ENCODE results near the gene PTOV1.

The PTOV1 gene

DNA sequence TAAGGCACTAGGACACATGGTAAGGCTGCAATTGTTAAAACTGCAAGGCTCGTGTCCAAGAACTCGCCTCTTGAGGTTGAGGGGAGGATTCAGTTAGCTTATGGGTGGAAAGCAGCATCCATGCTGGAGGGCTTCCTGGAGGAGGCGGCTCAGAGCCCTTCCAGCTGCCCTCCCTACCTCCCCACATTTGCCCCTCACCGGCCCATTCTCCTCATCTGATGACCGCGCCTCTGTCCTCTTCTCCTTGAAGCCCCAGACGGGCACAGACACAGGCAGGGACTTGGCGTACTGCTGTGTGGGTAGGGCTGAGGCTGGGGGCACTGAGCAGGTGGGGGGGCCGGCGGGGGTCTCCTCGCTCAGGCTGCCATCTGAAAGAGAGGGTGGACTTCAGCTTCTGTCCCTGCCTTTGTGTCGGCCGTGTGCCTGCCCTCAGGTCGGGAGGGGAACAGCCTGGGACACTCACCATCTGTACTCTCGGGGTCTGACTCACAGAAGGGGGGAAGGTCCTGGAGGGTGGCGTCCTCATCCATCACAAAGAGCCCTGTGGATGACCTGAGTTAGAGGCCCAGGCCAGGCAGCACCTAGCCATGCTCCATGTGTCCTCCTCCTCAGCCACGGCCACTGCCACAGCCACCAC lies 20.5 kb downstream of the PTOV1 start:
- TF ChIP-seq GLI2 (tag by site-specific recombination; IDR thresholded peaks at IDR 0.05; ENCODE audit: borderline replicate concordance, low read depth) (no peak), GLIS2 (tag by site-specific recombination; IDR thresholded peaks at IDR 0.05) (0 out of 2 replicates have a peak, but pooled peaks have one; percentile 15), ZNF629 (tag by site-specific recombination; IDR thresholded peaks at IDR 0.05) (no peak), ZNF48 (tag by site-specific recombination; IDR thresholded peaks at IDR 0.05) (no peak), ZNF473 (tag by site-specific recombination; IDR thresholded peaks at IDR 0.05) (no peak), ZNF580 (tag by site-specific recombination; IDR thresholded peaks at IDR 0.05) (no peak)
- Histone ChIP-seq H3K36me3 (ENCODE audit: control insufficient read depth in 2 of 2, insufficient read depth in 1 of 2, low read length in 2 of 2) (peaks cover 0 to 25% of the 10 kb centered on the region in 2 experiments; a peak in 1 of 3 replicates), H3K4me3 (ENCODE audit: low read depth, low read length) (no peak overlapping the region), H3K27ac (ENCODE audit: extremely low read depth, low read depth, low read length) (no peak overlapping the region), H3K4me1 (ENCODE audit: control insufficient read depth, insufficient read depth, low read length) (peaks cover 20% of the 10 kb centered on the region), H3K9me3 (ENCODE audit: control insufficient read depth, insufficient read depth, low read depth, low read length) (no peaks in the 10 kb centered on the region)
- ChIA-PET POLR2A (no interaction called here), CTCF (interaction anchor here (0.6 kb wide), 2 partner anchors 11 to 69 kb away, joined by 3 read pairs; no protein-coding TSS in a partner anchor)

DNA sequence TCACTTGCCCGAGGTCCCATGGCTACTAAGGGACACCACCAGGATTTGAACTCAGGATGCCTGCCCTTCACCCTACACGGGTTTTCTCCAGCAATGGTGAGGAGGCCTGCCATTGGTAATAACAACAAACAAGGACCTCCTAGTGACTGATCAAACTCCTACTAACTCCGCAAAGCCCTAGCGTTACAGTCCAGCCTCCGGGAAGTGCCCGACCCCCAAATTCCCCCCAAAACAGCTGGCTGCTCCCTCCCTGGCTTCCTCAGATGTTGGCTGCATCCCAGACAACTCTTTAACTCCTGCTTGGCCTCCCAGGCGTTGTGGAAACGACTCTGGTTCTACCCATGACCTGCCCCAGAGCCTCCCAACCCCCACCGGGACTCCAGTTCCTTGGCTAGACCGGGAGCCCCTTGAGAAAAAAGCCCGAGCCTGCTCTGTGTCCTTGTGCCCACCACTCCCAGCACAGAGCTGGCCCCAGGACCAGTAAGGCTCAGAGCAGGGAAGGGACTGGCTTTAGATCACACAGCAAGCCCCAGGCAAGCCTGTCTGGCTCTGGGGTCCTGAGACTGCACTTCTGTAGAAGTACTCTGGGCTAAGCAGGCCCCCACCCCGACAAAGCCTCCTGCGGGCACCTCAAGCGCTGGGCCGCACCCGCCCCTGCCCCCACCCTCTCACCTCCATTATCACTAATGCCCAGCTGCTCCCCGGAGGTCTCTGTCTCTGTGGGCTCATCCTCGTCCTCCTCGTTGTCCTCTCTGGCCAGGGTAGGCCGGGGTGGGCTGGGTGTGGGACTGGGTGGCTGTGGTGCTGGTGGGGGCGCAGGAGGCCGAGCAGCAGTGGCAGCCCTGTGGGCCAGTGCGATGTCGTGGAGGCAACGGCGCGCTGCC lies 21.5 kb downstream of the PTOV1 start:
- H3K4me1 ChIP-seq (ENCODE audit: control insufficient read depth, insufficient read depth, low read length), result peaks cover 17% of the 10 kb centered on the region
- no peak overlapping the region for H3K27ac ChIP-seq (ENCODE audit: extremely low read depth, low read depth, low read length)
- H3K4me3 ChIP-seq (ENCODE audit: low read depth, low read length), result no peak overlapping the region
- ChIA-PET POLR2A (no interaction called here), CTCF (interaction anchor here (0.6 kb wide), 1 partner anchor 70 kb away, joined by 3 read pairs; no protein-coding TSS in a partner anchor)
- H3K9me3 ChIP-seq (ENCODE audit: control insufficient read depth, insufficient read depth, low read depth, low read length), result no peaks in the 10 kb centered on the region
- TF ChIP-seq REPIN1 (tag by site-specific recombination; IDR thresholded peaks at IDR 0.05; ENCODE audit: low read depth), result no peak
- peak; percentile 41; the same call in 1 of the 2 replicates for TF ChIP-seq GLIS1 (tag by site-specific recombination; IDR thresholded peaks at IDR 0.05)
- TF ChIP-seq ZNF701 (tag by site-specific recombination; IDR thresholded peaks at IDR 0.05), result peak; percentile 64; the same call in 1 of the 2 replicates
- TF ChIP-seq ZFP3 (tag by site-specific recombination; IDR thresholded peaks at IDR 0.05; ENCODE audit: low read depth), result peak; percentile 93
- H3K36me3 ChIP-seq (ENCODE audit: control insufficient read depth in 2 of 2, insufficient read depth in 1 of 2, low read length in 2 of 2), result peaks cover 0 to 25% of the 10 kb centered on the region in 2 experiments; a peak in 1 of 3 replicates

DNA sequence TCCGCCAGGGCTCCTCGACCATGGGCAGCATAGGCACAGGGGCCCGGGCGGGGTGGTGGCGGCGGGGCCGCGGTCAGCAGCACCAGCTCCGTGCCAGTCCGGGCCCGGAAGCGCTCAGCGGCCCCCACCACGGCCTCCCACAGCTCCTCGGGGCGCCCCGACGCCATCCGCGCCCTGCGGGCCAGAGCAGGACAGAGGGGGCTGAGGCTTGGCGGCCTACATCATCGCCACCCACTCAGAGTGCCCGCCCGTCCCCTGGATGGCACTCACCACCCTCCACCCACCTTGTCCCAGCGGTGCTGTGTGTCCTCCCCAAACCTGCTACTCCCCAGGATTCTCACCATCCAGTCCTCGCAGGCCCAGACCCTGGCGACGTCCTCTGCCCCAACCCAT lies 22.2 kb downstream of the PTOV1 start:
- ChIA-PET CTCF (no interaction called here), POLR2A (no interaction called here)
- H3K27ac ChIP-seq (ENCODE audit: extremely low read depth, low read depth, low read length), result no peak overlapping the region
- H3K4me1 ChIP-seq (ENCODE audit: control insufficient read depth, insufficient read depth, low read length), result peaks cover 17% of the 10 kb centered on the region
- no peak overlapping the region for H3K4me3 ChIP-seq (ENCODE audit: low read depth, low read length)
- TF ChIP-seq ZFHX2 (tag by site-specific recombination; conservative IDR thresholded peaks at IDR 0.05) (peak; percentile 55), MEIS1 (CRISPR knock-in tag; IDR thresholded peaks at IDR 0.05; ENCODE audit: borderline replicate concordance) (no peak), EGR2 (tag by site-specific recombination; IDR thresholded peaks at IDR 0.05; ENCODE audit: low read depth) (0 out of 2 replicates have a peak, but pooled peaks have one; percentile 9)
- H3K9me3 ChIP-seq (ENCODE audit: control insufficient read depth, insufficient read depth, low read depth, low read length), result no peaks in the 10 kb centered on the region
- peaks cover 0 to 25% of the 10 kb centered on the region in 2 experiments; a peak in 1 of 3 replicates for H3K36me3 ChIP-seq (ENCODE audit: control insufficient read depth in 2 of 2, insufficient read depth in 1 of 2, low read length in 2 of 2)

- ChIA-PET CTCF (no interaction called here), POLR2A (interaction anchor here (0.5 to 4.8 kb wide), 2 partner anchors 9 to 55 kb away, joined by 4 to 41 read pairs; partner anchors contain the start of genes ATF5 and NUP62)
- peaks cover 15% of the 10 kb centered on the region for H3K4me1 ChIP-seq (ENCODE audit: control insufficient read depth, insufficient read depth, low read length)
- no peaks in the 10 kb centered on the region for H3K9me3 ChIP-seq (ENCODE audit: control insufficient read depth, insufficient read depth, low read depth, low read length)
- peaks cover 0 to 28% of the 10 kb centered on the region in 2 experiments; a peak in 1 of 3 replicates for H3K36me3 ChIP-seq (ENCODE audit: control insufficient read depth in 2 of 2, insufficient read depth in 1 of 2, low read length in 2 of 2)
- H3K27ac ChIP-seq (ENCODE audit: extremely low read depth, low read depth, low read length), result peak overlapping the region; percentile 20; the same call in 1 of the 2 replicates
- no peak overlapping the region for H3K4me3 ChIP-seq (ENCODE audit: low read depth, low read length)
- TF ChIP-seq ZNF549 (tag by site-specific recombination; IDR thresholded peaks at IDR 0.05) (no peak), ZNF707 (tag by site-specific recombination; IDR thresholded peaks at IDR 0.05) (no peak), ZNF677 (tag by site-specific recombination; IDR thresholded peaks at IDR 0.05) (no peak), ZNF433 (tag by site-specific recombination; IDR thresholded peaks at IDR 0.05; ENCODE audit: low read depth) (no peak), ZNF768 (tag by site-specific recombination; IDR thresholded peaks at IDR 0.05) (no peak), ZNF169 (tag by site-specific recombination; IDR thresholded peaks at IDR 0.05) (no peak), ZNF354C (tag by site-specific recombination; IDR thresholded peaks at IDR 0.05; ENCODE audit: borderline replicate concordance, low read depth) (no peak), ZNF175 (tag by site-specific recombination; IDR thresholded peaks at IDR 0.05) (no peak), ZNF624 (tag by site-specific recombination; IDR thresholded peaks at IDR 0.05) (no peak), WT1 (tag by site-specific recombination; IDR thresholded peaks at IDR 0.05) (no peak), ZNF449 (tag by site-specific recombination; IDR thresholded peaks at IDR 0.05) (no peak), ZNF2 (tag by site-specific recombination; IDR thresholded peaks at IDR 0.05) (no peak), ZNF76 (tag by site-specific recombination; IDR thresholded peaks at IDR 0.05; ENCODE audit: borderline replicate concordance, low read depth) (no peak)
Observed at GRCh38 chr19:49873834-49874233, 22.9 kb downstream of the PTOV1 start.

Measured in HEK293 (cell line).